ENCODE measurements around the gene TBC1D22A. TPM values are rescaled to one million over a fixed set of nuclear protein-coding genes. Genes with fewer than 3 reads are reported as not detected.

The TBC1D22A gene
- total RNA-seq, 1 donor from 2014 or later: 6.8 TPM

- no peak overlapping the region for H3K9ac ChIP-seq (ENCODE audit: low read depth in 1 of 3, low read length in 3 of 3)
- no peak overlapping the region for H3K27ac ChIP-seq (ENCODE audit: low read depth, low read length)
- H3K9me3 ChIP-seq (ENCODE audit: control insufficient read depth in 3 of 3, low read length in 3 of 3): no peaks in the 10 kb centered on the region
- H3K36me3 ChIP-seq (ENCODE audit: control insufficient read depth in 3 of 3, insufficient read depth in 3 of 3, low read length in 3 of 3): no peaks in the 10 kb centered on the region
- H3K4me1 ChIP-seq (ENCODE audit: control insufficient read depth in 3 of 3, insufficient read depth in 3 of 3, low read length in 3 of 3): no peaks in the 10 kb centered on the region
- H3K4me3 ChIP-seq (ENCODE audit: low read length in 3 of 3): no peak overlapping the region
- no peaks in the 10 kb centered on the region for H3K27me3 ChIP-seq (ENCODE audit: control insufficient read depth in 3 of 3, insufficient read depth in 3 of 3, low read length in 3 of 3)
Measured at GRCh38 chr22:47030143-47030661, 267.8 kb downstream of the TBC1D22A start.

DNA sequence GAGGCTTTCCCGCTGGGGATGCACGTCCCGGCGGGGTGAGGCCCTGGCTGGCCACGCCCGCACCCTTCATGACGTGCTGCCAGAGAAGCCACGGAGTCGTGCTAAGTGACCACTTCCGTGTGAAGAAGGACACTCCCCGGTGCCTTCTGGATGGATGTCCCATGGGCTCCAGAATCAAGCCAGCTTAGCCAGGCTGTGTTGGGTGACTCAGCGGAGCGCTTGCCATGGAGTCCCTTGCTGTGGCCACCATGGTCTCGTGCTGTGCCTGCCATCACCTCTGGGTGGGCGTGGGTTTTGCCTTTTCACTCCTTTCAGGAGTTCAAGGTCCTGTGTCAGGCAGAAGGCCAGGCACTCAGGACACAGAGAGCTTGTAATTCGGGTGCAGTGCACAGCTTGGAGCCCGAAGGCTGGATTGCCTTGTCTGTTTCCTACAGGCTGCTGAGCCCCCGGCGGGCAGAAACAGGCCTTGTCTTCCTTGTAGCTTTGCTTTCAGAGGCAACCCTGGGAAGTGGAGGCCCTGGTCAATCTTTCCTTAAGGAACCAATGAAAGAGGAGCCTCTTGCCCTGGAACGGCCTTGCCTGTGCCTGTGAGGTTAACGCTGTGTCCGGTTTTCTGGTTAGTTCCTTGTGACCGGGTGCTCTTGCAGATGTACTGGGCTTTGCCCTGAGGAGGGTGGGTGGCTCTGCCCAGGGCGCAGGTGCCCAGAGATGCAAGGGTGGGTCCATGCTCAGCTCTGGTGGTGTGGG, 268.6 kb downstream of the TBC1D22A start:
- no peaks in the 10 kb centered on the region for H3K9me3 ChIP-seq (ENCODE audit: control insufficient read depth in 3 of 3, low read length in 3 of 3)
- no peak overlapping the region for H3K9ac ChIP-seq (ENCODE audit: low read depth in 1 of 3, low read length in 3 of 3)
- H3K27ac ChIP-seq (ENCODE audit: low read depth, low read length): no peak overlapping the region

GRCh38 chr22:47031628-47031915, 269.1 kb downstream of the TBC1D22A start:
- Histone ChIP-seq H3K36me3 (ENCODE audit: control insufficient read depth in 3 of 3, insufficient read depth in 3 of 3, low read length in 3 of 3) (peaks cover 0 to 3% (median 0%) of the 10 kb centered on the region in 3 donors), H3K4me1 (ENCODE audit: control insufficient read depth in 3 of 3, insufficient read depth in 3 of 3, low read length in 3 of 3) (no peaks in the 10 kb centered on the region), H3K9ac (ENCODE audit: low read depth in 1 of 3, low read length in 3 of 3) (no peak overlapping the region), H3K27me3 (ENCODE audit: control insufficient read depth in 3 of 3, insufficient read depth in 3 of 3, low read length in 3 of 3) (no peaks in the 10 kb centered on the region), H3K4me3 (ENCODE audit: low read length in 3 of 3) (no peak overlapping the region), H3K9me3 (ENCODE audit: control insufficient read depth in 3 of 3, low read length in 3 of 3) (no peaks in the 10 kb centered on the region), H3K27ac (ENCODE audit: low read depth, low read length) (no peak overlapping the region)

More for the DNA sequence above, 268.6 kb downstream of the TBC1D22A start:
- H3K27me3 ChIP-seq (ENCODE audit: control insufficient read depth in 3 of 3, insufficient read depth in 3 of 3, low read length in 3 of 3): no peaks in the 10 kb centered on the region
- no peak overlapping the region for H3K4me3 ChIP-seq (ENCODE audit: low read length in 3 of 3)
- no peaks in the 10 kb centered on the region for H3K36me3 ChIP-seq (ENCODE audit: control insufficient read depth in 3 of 3, insufficient read depth in 3 of 3, low read length in 3 of 3)
- H3K4me1 ChIP-seq (ENCODE audit: control insufficient read depth in 3 of 3, insufficient read depth in 3 of 3, low read length in 3 of 3): no peaks in the 10 kb centered on the region

GRCh38 chr22:47032091-47032943, 269.9 kb downstream of the TBC1D22A start:
- no peaks in the 10 kb centered on the region for H3K9me3 ChIP-seq (ENCODE audit: control insufficient read depth in 3 of 3, low read length in 3 of 3)
- no peak overlapping the region for H3K4me3 ChIP-seq (ENCODE audit: low read length in 3 of 3)
- H3K9ac ChIP-seq (ENCODE audit: low read depth in 1 of 3, low read length in 3 of 3): peak overlapping the region in 1 of 3 donors; percentile 32
- no peaks in the 10 kb centered on the region for H3K4me1 ChIP-seq (ENCODE audit: control insufficient read depth in 3 of 3, insufficient read depth in 3 of 3, low read length in 3 of 3)
- no peak overlapping the region for H3K27ac ChIP-seq (ENCODE audit: low read depth, low read length)
- H3K27me3 ChIP-seq (ENCODE audit: control insufficient read depth in 3 of 3, insufficient read depth in 3 of 3, low read length in 3 of 3): no peaks in the 10 kb centered on the region
- H3K36me3 ChIP-seq (ENCODE audit: control insufficient read depth in 3 of 3, insufficient read depth in 3 of 3, low read length in 3 of 3): peaks cover 0 to 3% (median 3%) of the 10 kb centered on the region in 3 donors

DNA sequence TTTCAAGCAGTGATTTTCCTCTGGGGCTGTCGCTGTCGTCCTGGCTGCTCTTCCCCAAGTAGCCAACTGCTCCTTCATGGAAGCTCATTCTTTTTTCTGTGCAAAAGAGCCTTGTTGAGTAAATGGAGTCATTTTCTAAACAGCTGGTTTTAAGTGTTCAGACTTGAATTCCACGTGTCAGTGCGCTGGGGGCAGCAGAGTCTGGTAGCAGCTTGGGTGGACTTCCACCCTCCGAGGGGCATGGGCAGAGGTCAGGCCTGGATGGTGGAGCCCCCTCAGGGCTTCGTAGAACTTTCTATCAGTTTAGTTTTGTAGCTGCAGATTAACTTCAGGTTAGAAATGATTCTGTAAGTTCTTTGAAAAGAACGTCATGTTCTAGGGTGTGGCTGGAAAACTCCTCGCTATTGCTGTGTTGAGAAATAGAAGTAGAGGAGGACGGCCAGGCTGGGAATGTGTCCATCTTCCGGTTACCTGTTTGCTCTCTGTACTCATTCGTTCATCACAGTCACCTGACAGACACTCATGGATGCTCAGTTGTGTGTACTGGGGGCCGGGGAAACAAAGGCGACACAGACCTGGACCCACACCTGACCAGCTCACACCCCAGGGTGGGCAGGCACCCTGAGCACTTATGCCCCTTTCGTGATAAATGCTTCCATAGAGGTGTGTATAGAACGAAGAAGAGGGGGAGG, 270.7 kb downstream of the TBC1D22A start:
- H3K27ac ChIP-seq (ENCODE audit: low read depth, low read length): no peak overlapping the region
- no peak overlapping the region for H3K4me3 ChIP-seq (ENCODE audit: low read length in 3 of 3)
- H3K27me3 ChIP-seq (ENCODE audit: control insufficient read depth in 3 of 3, insufficient read depth in 3 of 3, low read length in 3 of 3): no peaks in the 10 kb centered on the region
- H3K4me1 ChIP-seq (ENCODE audit: control insufficient read depth in 3 of 3, insufficient read depth in 3 of 3, low read length in 3 of 3): no peaks in the 10 kb centered on the region
- peaks cover 0 to 3% (median 3%) of the 10 kb centered on the region in 3 donors for H3K36me3 ChIP-seq (ENCODE audit: control insufficient read depth in 3 of 3, insufficient read depth in 3 of 3, low read length in 3 of 3)
- H3K9me3 ChIP-seq (ENCODE audit: control insufficient read depth in 3 of 3, low read length in 3 of 3): no peaks in the 10 kb centered on the region
- H3K9ac ChIP-seq (ENCODE audit: low read depth in 1 of 3, low read length in 3 of 3): no peak overlapping the region

DNA sequence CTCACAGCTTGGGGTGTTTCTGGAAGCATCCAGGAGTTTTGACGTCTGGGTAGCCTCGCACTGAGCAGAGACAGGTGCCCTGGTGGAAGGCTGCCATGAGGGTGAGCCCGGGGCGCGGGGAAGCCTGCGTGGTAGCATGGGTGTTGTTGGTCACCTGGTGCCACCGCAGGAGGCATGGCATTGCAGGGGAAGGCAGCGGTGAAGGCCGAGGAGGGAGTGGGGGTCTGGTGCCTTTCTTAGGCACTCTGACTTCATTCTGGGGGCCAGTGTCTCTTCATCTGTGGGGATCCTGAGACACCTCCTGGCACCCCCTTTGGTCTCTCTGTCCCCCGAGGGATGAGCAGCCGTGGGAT, 271.2 kb downstream of the TBC1D22A start:
- Histone ChIP-seq H3K9me3 (ENCODE audit: control insufficient read depth in 3 of 3, low read length in 3 of 3) (no peaks in the 10 kb centered on the region), H3K4me1 (ENCODE audit: control insufficient read depth in 3 of 3, insufficient read depth in 3 of 3, low read length in 3 of 3) (no peaks in the 10 kb centered on the region)

GRCh38 chr22:47034076-47034808, 271.8 kb downstream of the TBC1D22A start:
- no peaks in the 10 kb centered on the region for H3K9me3 ChIP-seq (ENCODE audit: control insufficient read depth in 3 of 3, low read length in 3 of 3)
- H3K9ac ChIP-seq (ENCODE audit: low read depth in 1 of 3, low read length in 3 of 3): no peak overlapping the region
- peaks cover 0 to 3% (median 3%) of the 10 kb centered on the region in 3 donors for H3K36me3 ChIP-seq (ENCODE audit: control insufficient read depth in 3 of 3, insufficient read depth in 3 of 3, low read length in 3 of 3)
- no peaks in the 10 kb centered on the region for H3K4me1 ChIP-seq (ENCODE audit: control insufficient read depth in 3 of 3, insufficient read depth in 3 of 3, low read length in 3 of 3)
- H3K27ac ChIP-seq (ENCODE audit: low read depth, low read length): no peak overlapping the region
- H3K4me3 ChIP-seq (ENCODE audit: low read length in 3 of 3): no peak overlapping the region
- H3K27me3 ChIP-seq (ENCODE audit: control insufficient read depth in 3 of 3, insufficient read depth in 3 of 3, low read length in 3 of 3): no peaks in the 10 kb centered on the region

More for the DNA sequence above, 271.2 kb downstream of the TBC1D22A start:
- Histone ChIP-seq H3K27ac (ENCODE audit: low read depth, low read length) (no peak overlapping the region), H3K36me3 (ENCODE audit: control insufficient read depth in 3 of 3, insufficient read depth in 3 of 3, low read length in 3 of 3) (peaks cover 0 to 3% (median 3%) of the 10 kb centered on the region in 3 donors), H3K9ac (ENCODE audit: low read depth in 1 of 3, low read length in 3 of 3) (no peak overlapping the region), H3K27me3 (ENCODE audit: control insufficient read depth in 3 of 3, insufficient read depth in 3 of 3, low read length in 3 of 3) (no peaks in the 10 kb centered on the region), H3K4me3 (ENCODE audit: low read length in 3 of 3) (no peak overlapping the region)

- Histone ChIP-seq H3K4me3 (ENCODE audit: low read length in 3 of 3) (no peak overlapping the region), H3K4me1 (ENCODE audit: control insufficient read depth in 3 of 3, insufficient read depth in 3 of 3, low read length in 3 of 3) (no peaks in the 10 kb centered on the region), H3K27me3 (ENCODE audit: control insufficient read depth in 3 of 3, insufficient read depth in 3 of 3, low read length in 3 of 3) (no peaks in the 10 kb centered on the region), H3K9ac (ENCODE audit: low read depth in 1 of 3, low read length in 3 of 3) (no peak overlapping the region), H3K9me3 (ENCODE audit: control insufficient read depth in 3 of 3, low read length in 3 of 3) (no peaks in the 10 kb centered on the region), H3K27ac (ENCODE audit: low read depth, low read length) (no peak overlapping the region), H3K36me3 (ENCODE audit: control insufficient read depth in 3 of 3, insufficient read depth in 3 of 3, low read length in 3 of 3) (peaks cover 0 to 3% (median 3%) of the 10 kb centered on the region in 3 donors)
Measured at GRCh38 chr22:47034905-47035419, 272.5 kb downstream of the TBC1D22A start.

DNA sequence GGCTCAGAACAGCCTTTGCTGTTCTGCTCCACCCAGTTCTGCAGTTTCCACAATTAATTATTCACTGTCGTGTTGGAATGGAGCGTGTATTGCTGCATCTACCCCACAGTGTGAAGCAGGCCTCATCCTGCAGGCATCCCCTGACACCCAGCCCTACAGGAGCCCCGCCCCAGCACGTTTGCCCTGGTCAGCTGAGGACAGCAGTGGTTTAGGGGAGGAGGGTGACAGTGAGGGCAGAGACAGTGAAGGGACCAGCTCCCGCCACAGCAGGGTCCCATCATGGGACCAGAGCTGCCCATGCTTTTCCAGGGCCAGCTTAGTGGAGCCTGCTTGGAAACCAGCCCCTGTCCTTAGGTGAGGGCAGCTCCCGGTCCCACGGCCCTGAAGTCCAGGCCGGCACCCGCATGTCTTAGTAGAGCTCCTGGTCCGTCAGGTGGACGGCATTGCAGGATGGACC, 273.0 kb downstream of the TBC1D22A start:
- Histone ChIP-seq H3K9ac (ENCODE audit: low read depth in 1 of 3, low read length in 3 of 3) (no peak overlapping the region), H3K4me3 (ENCODE audit: low read length in 3 of 3) (no peak overlapping the region), H3K9me3 (ENCODE audit: control insufficient read depth in 3 of 3, low read length in 3 of 3) (no peaks in the 10 kb centered on the region), H3K27ac (ENCODE audit: low read depth, low read length) (no peak overlapping the region), H3K4me1 (ENCODE audit: control insufficient read depth in 3 of 3, insufficient read depth in 3 of 3, low read length in 3 of 3) (no peaks in the 10 kb centered on the region), H3K36me3 (ENCODE audit: control insufficient read depth in 3 of 3, insufficient read depth in 3 of 3, low read length in 3 of 3) (peaks cover 0 to 3% (median 3%) of the 10 kb centered on the region in 3 donors), H3K27me3 (ENCODE audit: control insufficient read depth in 3 of 3, insufficient read depth in 3 of 3, low read length in 3 of 3) (no peaks in the 10 kb centered on the region)
